ENCODE results near the gene MAPK12.
"Not testable (repeated sequence)": the region's sequence is repeated elsewhere in the genome, so short reads cannot be mapped to it uniquely, and the experiment has no call there.

MAPK12 gene

GRCh38 chr22:50205781-50206569, 55.5 kb downstream of the MAPK12 start:
- no peak for DNase-seq (ENCODE audit: low read depth)
- no peak overlapping the region for H3K4me3 ChIP-seq (replicated peaks; ENCODE audit: low read depth, low read length)
- TF ChIP-seq CTCF (IDR thresholded peaks at IDR 0.05; ENCODE audit: low read length, missing control alignments) = no peak

GRCh38 chr22:50204998-50205397, 56.5 kb downstream of the MAPK12 start:
- DNase-seq (ENCODE audit: low read depth) = not testable (repeated sequence)

GRCh38 chr22:50204571-50204970, 56.9 kb downstream of the MAPK12 start:
- no peak overlapping the region for H3K4me3 ChIP-seq (replicated peaks; ENCODE audit: low read depth, low read length)
- no peak for TF ChIP-seq CTCF (IDR thresholded peaks at IDR 0.05; ENCODE audit: low read length, missing control alignments)
- DNase-seq (ENCODE audit: low read depth) = no peak

More at GRCh38 chr22:50204998-50205397, 56.5 kb downstream of the MAPK12 start:
- not testable (repeated sequence) for H3K4me3 ChIP-seq (replicated peaks; ENCODE audit: low read depth, low read length)

GRCh38 chr22:50203288-50203687, 58.2 kb downstream of the MAPK12 start:
- H3K4me3 ChIP-seq (replicated peaks; ENCODE audit: low read depth, low read length) = no peak overlapping the region
- DNase-seq (ENCODE audit: low read depth) = no peak
- TF ChIP-seq CTCF (IDR thresholded peaks at IDR 0.05; ENCODE audit: low read length, missing control alignments) = no peak
